SKM-1 (cell line): Measurements from ENCODE around the gene MEMO1.
"Not testable (repeated sequence)": the region's sequence is repeated elsewhere in the genome, so short reads cannot be mapped to it uniquely, and the experiment has no call there.

Experiments
- DNase-seq: peaks from one replicate; lab custom pipeline; 2025; ENCODE audit not compliant: unreplicated experiment; lab: John Stamatoyannopoulos, UW

The MEMO1 gene

GRCh38 chr2:31920962-31921361 lies 89.8 kb downstream of the MEMO1 start:
- DNase-seq, result no peak

GRCh38 chr2:31919499-31919898 lies 91.3 kb downstream of the MEMO1 start:
- DNase-seq, result no peak

GRCh38 chr2:31909661-31910060 lies 101.1 kb downstream of the MEMO1 start:
- DNase-seq, result no peak

GRCh38 chr2:31907491-31907890 lies 103.3 kb downstream of the MEMO1 start:
- not testable (repeated sequence) for DNase-seq

- DNase-seq, result no peak
Measured at GRCh38 chr2:31903109-31903780, 107.6 kb downstream of the MEMO1 start.

- no peak for DNase-seq
Measured at GRCh38 chr2:31901900-31902299, 108.9 kb downstream of the MEMO1 start.

- not testable (repeated sequence) for DNase-seq
Measured at GRCh38 chr2:31900156-31900555, 110.7 kb downstream of the MEMO1 start.

- not testable (repeated sequence) for DNase-seq
Measured at GRCh38 chr2:31898346-31898745, 112.5 kb downstream of the MEMO1 start.

GRCh38 chr2:31897340-31897739 lies 113.5 kb downstream of the MEMO1 start:
- not testable (repeated sequence) for DNase-seq

GRCh38 chr2:31896293-31896692 lies 114.5 kb downstream of the MEMO1 start:
- DNase-seq, result no peak

GRCh38 chr2:31894656-31895055 lies 116.2 kb downstream of the MEMO1 start:
- no peak for DNase-seq

GRCh38 chr2:31893094-31893493 lies 117.7 kb downstream of the MEMO1 start:
- peak; percentile 82 for DNase-seq

GRCh38 chr2:31889044-31889443 lies 121.8 kb downstream of the MEMO1 start:
- no peak for DNase-seq

GRCh38 chr2:31888550-31888949 lies 122.3 kb downstream of the MEMO1 start:
- peak; percentile 51 for DNase-seq

- no peak for DNase-seq
Measured at GRCh38 chr2:31886700-31887099, 124.1 kb downstream of the MEMO1 start.

- no peak for DNase-seq
Measured at GRCh38 chr2:31877008-31877407, 133.8 kb downstream of the MEMO1 start.

- no peak for DNase-seq
Measured at GRCh38 chr2:31874071-31874470, 136.7 kb downstream of the MEMO1 start.

GRCh38 chr2:31865215-31865614 lies 145.6 kb downstream of the MEMO1 start:
- DNase-seq, result no peak

- no peak for DNase-seq
Measured at GRCh38 chr2:31863867-31864266, 146.9 kb downstream of the MEMO1 start.

GRCh38 chr2:31863015-31863656 lies 147.7 kb downstream of the MEMO1 start:
- not testable (repeated sequence) for DNase-seq

- no peak for DNase-seq
Measured at GRCh38 chr2:31859959-31860358, 150.8 kb downstream of the MEMO1 start.

- DNase-seq, result no peak
Measured at GRCh38 chr2:31853521-31853920, 157.3 kb downstream of the MEMO1 start.

- DNase-seq, result not testable (repeated sequence)
Measured at GRCh38 chr2:31842150-31842549, 168.7 kb downstream of the MEMO1 start.
